ENCODE results near the gene OR10A5. TPM values are rescaled to one million over a fixed set of nuclear protein-coding genes. Genes with fewer than 3 reads are reported as not detected.
"Not testable (repeated sequence)": the region's sequence is repeated elsewhere in the genome, so short reads cannot be mapped to it uniquely, and the experiment has no call there.

Gene OR10A5
- not detected for polyA plus RNA-seq (2013, experiment 1 of 2)
- polyA plus RNA-seq (2013, experiment 2 of 2) = not detected

GRCh38 chr11:6845383-6845782, at the start of gene OR10A5:
Gene OR10A5, plus strand, starts transcription at chr11:6845683. Its CDS starts 0 bp downstream, at chr11:6845683.
- 67 to 100% methylated on average over 1 of the region's 3 CpGs for WGBS, 2 experiments (ENCODE audit: insufficient coverage in 2 of 2)

GRCh38 chr11:6799402-6799801, 46.1 kb upstream of the OR10A5 start, which contains the start of gene OR6A2:
Gene OR6A2, minus strand, starts transcription at chr11:6799689. Its CDS starts 3,981 bp downstream, at chr11:6795708.
- Histone ChIP-seq H3K9me3 (ENCODE audit: control insufficient read depth, low read length) (no peaks in the 10 kb centered on the region), H3K4me3 (ENCODE audit: extremely low read depth, insufficient read depth, low read length, poor library complexity, severe bottlenecking) (no peak within 1 kb of the TSS), H3K4me1 (ENCODE audit: control insufficient read depth, insufficient read depth, low read length, poor library complexity, severe bottlenecking) (no peaks in the 10 kb centered on the region), H3K36me3 (ENCODE audit: control insufficient read depth, insufficient read depth, low read length) (no peaks in the 10 kb centered on the region), H3K27ac (ENCODE audit: low read depth, low read length, severe bottlenecking) (no peak within 1 kb of the TSS)
- WGBS, 2 experiments (ENCODE audit: insufficient coverage in 2 of 2) = no CpG with 5 or more reads among the region's 1 CpG

More at GRCh38 chr11:6845383-6845782, at the start of gene OR10A5:
- no peak within 1 kb of the TSS for H3K27ac ChIP-seq (ENCODE audit: low read depth, low read length, severe bottlenecking)
- no peaks in the 10 kb centered on the region for H3K36me3 ChIP-seq (ENCODE audit: control insufficient read depth, insufficient read depth, low read length)
- no peak within 1 kb of the TSS for H3K4me3 ChIP-seq (ENCODE audit: extremely low read depth, insufficient read depth, low read length, poor library complexity, severe bottlenecking)
- no peaks in the 10 kb centered on the region for H3K4me1 ChIP-seq (ENCODE audit: control insufficient read depth, insufficient read depth, low read length, poor library complexity, severe bottlenecking)
- no peaks in the 10 kb centered on the region for H3K9me3 ChIP-seq (ENCODE audit: control insufficient read depth, low read length)

- H3K4me1 ChIP-seq (ENCODE audit: control insufficient read depth, insufficient read depth, low read length, poor library complexity, severe bottlenecking); H3K27ac ChIP-seq (ENCODE audit: low read depth, low read length, severe bottlenecking); H3K36me3 ChIP-seq (ENCODE audit: control insufficient read depth, insufficient read depth, low read length); H3K4me3 ChIP-seq (ENCODE audit: extremely low read depth, insufficient read depth, low read length, poor library complexity, severe bottlenecking); H3K9me3 ChIP-seq (ENCODE audit: control insufficient read depth, low read length): not testable (repeated sequence)
Observed at GRCh38 chr11:6801075-6801474, 44.4 kb upstream of the OR10A5 start.

- H3K27ac ChIP-seq (ENCODE audit: low read depth, low read length, severe bottlenecking) = no peak overlapping the region
- no peaks in the 10 kb centered on the region for H3K4me1 ChIP-seq (ENCODE audit: control insufficient read depth, insufficient read depth, low read length, poor library complexity, severe bottlenecking)
- H3K4me3 ChIP-seq (ENCODE audit: extremely low read depth, insufficient read depth, low read length, poor library complexity, severe bottlenecking) = no peak overlapping the region
- no peaks in the 10 kb centered on the region for H3K36me3 ChIP-seq (ENCODE audit: control insufficient read depth, insufficient read depth, low read length)
- H3K9me3 ChIP-seq (ENCODE audit: control insufficient read depth, low read length) = no peaks in the 10 kb centered on the region
- WGBS, 2 experiments (ENCODE audit: insufficient coverage in 2 of 2) = 0 to 31% methylated on average over 3 of the region's 6 CpGs
Observed at GRCh38 chr11:6812390-6813005, 33.0 kb upstream of the OR10A5 start.

GRCh38 chr11:6813656-6814055, 31.8 kb upstream of the OR10A5 start:
- Histone ChIP-seq H3K4me3 (ENCODE audit: extremely low read depth, insufficient read depth, low read length, poor library complexity, severe bottlenecking) (no peak overlapping the region), H3K9me3 (ENCODE audit: control insufficient read depth, low read length) (no peaks in the 10 kb centered on the region), H3K36me3 (ENCODE audit: control insufficient read depth, insufficient read depth, low read length) (no peaks in the 10 kb centered on the region), H3K4me1 (ENCODE audit: control insufficient read depth, insufficient read depth, low read length, poor library complexity, severe bottlenecking) (no peaks in the 10 kb centered on the region), H3K27ac (ENCODE audit: low read depth, low read length, severe bottlenecking) (no peak overlapping the region)
- 71% methylated on average over 1 to 2 of the region's 2 CpGs for WGBS, 2 experiments (ENCODE audit: insufficient coverage in 2 of 2)

- Histone ChIP-seq H3K36me3 (ENCODE audit: control insufficient read depth, insufficient read depth, low read length) (no peaks in the 10 kb centered on the region), H3K27ac (ENCODE audit: low read depth, low read length, severe bottlenecking) (no peak overlapping the region), H3K4me1 (ENCODE audit: control insufficient read depth, insufficient read depth, low read length, poor library complexity, severe bottlenecking) (no peaks in the 10 kb centered on the region), H3K4me3 (ENCODE audit: extremely low read depth, insufficient read depth, low read length, poor library complexity, severe bottlenecking) (no peak overlapping the region), H3K9me3 (ENCODE audit: control insufficient read depth, low read length) (no peaks in the 10 kb centered on the region)
- WGBS, 2 experiments (ENCODE audit: insufficient coverage in 2 of 2) = 20 to 40% methylated on average over 1 of the region's 1 CpG
Observed at GRCh38 chr11:6817694-6818093, 27.8 kb upstream of the OR10A5 start.

GRCh38 chr11:6818967-6819366, 26.5 kb upstream of the OR10A5 start:
- Histone ChIP-seq H3K4me1 (ENCODE audit: control insufficient read depth, insufficient read depth, low read length, poor library complexity, severe bottlenecking) (no peaks in the 10 kb centered on the region), H3K4me3 (ENCODE audit: extremely low read depth, insufficient read depth, low read length, poor library complexity, severe bottlenecking) (no peak overlapping the region), H3K9me3 (ENCODE audit: control insufficient read depth, low read length) (no peaks in the 10 kb centered on the region), H3K36me3 (ENCODE audit: control insufficient read depth, insufficient read depth, low read length) (no peaks in the 10 kb centered on the region), H3K27ac (ENCODE audit: low read depth, low read length, severe bottlenecking) (no peak overlapping the region)
- 91 to 94% methylated on average over 3 to 5 of the region's 5 CpGs for WGBS, 2 experiments (ENCODE audit: insufficient coverage in 2 of 2)

- H3K27ac ChIP-seq (ENCODE audit: low read depth, low read length, severe bottlenecking) = no peak overlapping the region
- WGBS, 2 experiments (ENCODE audit: insufficient coverage in 2 of 2) = 89 to 98% methylated on average over 5 of the region's 5 CpGs
- no peaks in the 10 kb centered on the region for H3K36me3 ChIP-seq (ENCODE audit: control insufficient read depth, insufficient read depth, low read length)
Observed at GRCh38 chr11:6824136-6824823, 21.2 kb upstream of the OR10A5 start.

GRCh38 chr11:6825231-6825744, 20.2 kb upstream of the OR10A5 start:
- H3K36me3 ChIP-seq (ENCODE audit: control insufficient read depth, insufficient read depth, low read length) = no peaks in the 10 kb centered on the region
- no peak overlapping the region for H3K27ac ChIP-seq (ENCODE audit: low read depth, low read length, severe bottlenecking)
- WGBS, 2 experiments (ENCODE audit: insufficient coverage in 2 of 2) = 85 to 91% methylated on average over 7 of the region's 7 CpGs
- no peak overlapping the region for H3K4me3 ChIP-seq (ENCODE audit: extremely low read depth, insufficient read depth, low read length, poor library complexity, severe bottlenecking)
- H3K4me1 ChIP-seq (ENCODE audit: control insufficient read depth, insufficient read depth, low read length, poor library complexity, severe bottlenecking) = no peaks in the 10 kb centered on the region
- H3K9me3 ChIP-seq (ENCODE audit: control insufficient read depth, low read length) = no peaks in the 10 kb centered on the region

More at GRCh38 chr11:6824136-6824823, 21.2 kb upstream of the OR10A5 start:
- H3K4me1 ChIP-seq (ENCODE audit: control insufficient read depth, insufficient read depth, low read length, poor library complexity, severe bottlenecking) = no peaks in the 10 kb centered on the region
- no peaks in the 10 kb centered on the region for H3K9me3 ChIP-seq (ENCODE audit: control insufficient read depth, low read length)
- no peak overlapping the region for H3K4me3 ChIP-seq (ENCODE audit: extremely low read depth, insufficient read depth, low read length, poor library complexity, severe bottlenecking)

GRCh38 chr11:6828103-6828502, 17.4 kb upstream of the OR10A5 start:
- Histone ChIP-seq H3K27ac (ENCODE audit: low read depth, low read length, severe bottlenecking) (no peak overlapping the region), H3K4me3 (ENCODE audit: extremely low read depth, insufficient read depth, low read length, poor library complexity, severe bottlenecking) (no peak overlapping the region), H3K4me1 (ENCODE audit: control insufficient read depth, insufficient read depth, low read length, poor library complexity, severe bottlenecking) (no peaks in the 10 kb centered on the region), H3K36me3 (ENCODE audit: control insufficient read depth, insufficient read depth, low read length) (no peaks in the 10 kb centered on the region), H3K9me3 (ENCODE audit: control insufficient read depth, low read length) (no peaks in the 10 kb centered on the region)
- 63 to 86% methylated on average over 1 of the region's 1 CpG for WGBS, 2 experiments (ENCODE audit: insufficient coverage in 2 of 2)

- WGBS, 2 experiments (ENCODE audit: insufficient coverage in 2 of 2) = 79 to 83% methylated on average over 4 of the region's 6 CpGs
Observed at GRCh38 chr11:6833356-6833755, 12.1 kb upstream of the OR10A5 start.

More at GRCh38 chr11:6833356-6833755, 12.1 kb upstream of the OR10A5 start:
- Histone ChIP-seq H3K27ac (ENCODE audit: low read depth, low read length, severe bottlenecking) (no peak overlapping the region), H3K4me3 (ENCODE audit: extremely low read depth, insufficient read depth, low read length, poor library complexity, severe bottlenecking) (no peak overlapping the region), H3K4me1 (ENCODE audit: control insufficient read depth, insufficient read depth, low read length, poor library complexity, severe bottlenecking) (no peaks in the 10 kb centered on the region), H3K36me3 (ENCODE audit: control insufficient read depth, insufficient read depth, low read length) (no peaks in the 10 kb centered on the region), H3K9me3 (ENCODE audit: control insufficient read depth, low read length) (no peaks in the 10 kb centered on the region)
